A549 (cell line): ENCODE measurements around the gene AHCY. TPM values are rescaled to one million over a fixed set of nuclear protein-coding genes. Genes with fewer than 3 reads are reported as not detected.

Source experiments
- ATAC-seq, 2 experiments: fragments of 200-7000 bp in 1 of 2; fragments of >200 bp in 1 of 2; cut with Nextera tagmentation in 1 of 2; cut with Tn5 transposase in 1 of 2; 3 replicates each; pipeline versions ENCODE4 v1.8.0 to v1.9.1; 2018 to 2020; ENCODE audit warnings: mild to moderate bottlenecking in 1 of 2, moderate library complexity in 1 of 2
- CTCF ChIA-PET: fragments of 300-600 bp; sonication (Branson Sonifier 250); formaldehyde crosslinking; extraction: SDS; loops from one replicate; lab custom pipeline; 2021; ENCODE audit warnings: antibody characterized with exemption, inconsistent platforms; lab: Yijun Ruan, JAX
- POLR2A ChIA-PET: fragments of 350-600 bp; formaldehyde crosslinking; extraction: SDS; loops from one replicate; lab custom pipeline; 2021; ENCODE audit warnings: antibody characterized with exemption, inconsistent platforms; lab: Yijun Ruan, JAX
- DNase-seq, 2 experiments: peaks; one replicate each; pipeline versions ENCODE4 v3.0.0 to v3.0.0-alpha.2; 2011 to 2016; ENCODE audit warnings: low read depth in 1 of 2, low spot score in 1 of 2
- FAIRE-seq: peaks from 2 replicates; lab custom pipeline; 2011; peaks lifted over from hg19 to GRCh38; lab: Jason Lieb, UNC
- H3K27ac ChIP-seq, 2 experiments: fragments of >200 bp; sonication (Bioruptor Twin); formaldehyde crosslinking; 3 replicates each; pipeline ENCODE4 v1.5.1; 2016 to 2017
- H3K4me1 ChIP-seq: fragments of >200 bp; sonication (Bioruptor Twin); formaldehyde crosslinking; 3 replicates; pipeline ENCODE4 v1.6.1; 2016
- H3K4me2 ChIP-seq: fragments of >200 bp; sonication (Bioruptor Twin); formaldehyde crosslinking; 3 replicates; pipeline ENCODE4 v1.6.1; 2016
- H3K4me3 ChIP-seq: fragments of >200 bp; sonication (Bioruptor Twin); formaldehyde crosslinking; 3 replicates; pipeline ENCODE4 v1.5.1; 2016
- H3K9me3 ChIP-seq: fragments of >200 bp; sonication (Bioruptor Twin); formaldehyde crosslinking; 3 replicates; pipeline ENCODE4 v1.6.1; 2016
- CEBPB ChIP-seq, 2 experiments: fragments of >200 bp in 1 of 2; sonication (Bioruptor Twin) in 1 of 2; formaldehyde crosslinking in 1 of 2; IDR thresholded peaks; 2 replicates each; pipeline ENCODE4 v1.6.1; 2012 to 2016
- CHD2 ChIP-seq: fragments of 150-350 bp; IDR thresholded peaks from 2 replicates; pipeline ENCODE4 v1.6.1; 2014; ENCODE audit warnings: low read length; ENCODE audit not compliant: partially characterized antibody
- EHF ChIP-seq: fragments of 250-450 bp; sonication (Bioruptor Pico); IDR thresholded peaks from 2 replicates; pipeline ENCODE4 v1.5.0; 2020; ENCODE audit warnings: mild to moderate bottlenecking
- ELK1 ChIP-seq: fragments of 150-350 bp; IDR thresholded peaks from 2 replicates; pipeline ENCODE4 v1.6.1; 2014; ENCODE audit warnings: low read depth, mild to moderate bottlenecking, low read length
- FOXS1 ChIP-seq: fragments of 250-450 bp; sonication (Bioruptor Pico); IDR thresholded peaks from 2 replicates; pipeline ENCODE4 v1.5.0; 2020; ENCODE audit warnings: mild to moderate bottlenecking, moderate library complexity
- GATA3 ChIP-seq: IDR thresholded peaks from 2 replicates; pipeline ENCODE4 v1.6.1; 2012; ENCODE audit warnings: borderline replicate concordance
- HES2 ChIP-seq: fragments of >200 bp; sonication (Bioruptor Twin); formaldehyde crosslinking; IDR thresholded peaks from 2 replicates; pipeline ENCODE4 v1.6.1; 2016
- JUN ChIP-seq, 2 experiments: fragments of >200 bp; sonication (Bioruptor Twin); formaldehyde crosslinking; IDR thresholded peaks; 2 replicates in 1 of 2; 3 replicates in 1 of 2; pipeline ENCODE4 v1.6.1; 2016 to 2017
- MAFK ChIP-seq: fragments of 450-650 bp; IDR thresholded peaks from 2 replicates; pipeline ENCODE4 v1.6.1; 2014; ENCODE audit not compliant: partially characterized antibody
- NFE2L2 ChIP-seq: fragments of 150-350 bp; conservative IDR thresholded peaks from 2 replicates; pipeline ENCODE4 v1.6.1; 2014; ENCODE audit warnings: low read length
- POLR2A ChIP-seq: IDR thresholded peaks from 2 replicates; pipeline ENCODE4 v1.6.1; 2012; ENCODE audit warnings: mild to moderate bottlenecking, low read length
- RAD21 ChIP-seq, 2 experiments: fragments of >200 bp in 1 of 2; sonication (Bioruptor Twin) in 1 of 2; formaldehyde crosslinking in 1 of 2; IDR thresholded peaks in 1 of 2; conservative IDR thresholded peaks in 1 of 2; 2 replicates in 1 of 2; 3 replicates in 1 of 2; pipeline ENCODE4 v1.6.1; 2012 to 2018; ENCODE audit warnings: inconsistent platforms in 1 of 2
- RCOR1 ChIP-seq: fragments of 150-350 bp; IDR thresholded peaks from 2 replicates; pipeline ENCODE4 v1.6.1; 2014; ENCODE audit warnings: antibody characterized with exemption, low read length, low read depth
- SMC3 ChIP-seq: fragments of >200 bp; sonication (Bioruptor Twin); formaldehyde crosslinking; IDR thresholded peaks from 3 replicates; pipeline ENCODE4 v1.6.1; 2018; ENCODE audit warnings: inconsistent platforms
- SREBF2 ChIP-seq: fragments of 450-650 bp; IDR thresholded peaks from 2 replicates; pipeline ENCODE4 v1.6.1; 2014; ENCODE audit warnings: mild to moderate bottlenecking, moderate library complexity
- TFCP2L1 ChIP-seq: fragments of 250-450 bp; sonication (Bioruptor Pico); IDR thresholded peaks from 2 replicates; pipeline ENCODE4 v1.5.0; 2021; ENCODE audit warnings: mild to moderate bottlenecking
- TP53 ChIP-seq: fragments of 250-450 bp; sonication (Bioruptor Pico); IDR thresholded peaks from 2 replicates; pipeline ENCODE4 v1.5.0; 2021; ENCODE audit warnings: mild to moderate bottlenecking, moderate library complexity
- ZFP36 ChIP-seq: fragments of 450-650 bp; IDR thresholded peaks from 2 replicates; pipeline ENCODE4 v1.6.1; 2014; ENCODE audit warnings: borderline replicate concordance; ENCODE audit not compliant: partially characterized antibody
- ZSCAN20 ChIP-seq: fragments of 250-450 bp; sonication (Bioruptor Pico); IDR thresholded peaks from 2 replicates; pipeline ENCODE4 v1.8.0; 2022; ENCODE audit warnings: mild to moderate bottlenecking, moderate library complexity
- WGBS: methylation state at CpG from one replicate; pipeline ENCODE4 v1.1.6; 2017; ENCODE audit errors: missing lambda C conversion rate; 5-methylcytosine and 5-hydroxymethylcytosine counted together
- polyA plus RNA-seq, 4 experiments: library from polyadenylated mRNA; depleted of rRNA in 3 of 4; stranded (reverse); fragments of >200 nt; fragmentation: RNase III in 1 of 4; extraction: RNeasy Plus Mini Kit Qiagen cat#74134 plus additional on column Dnase treatment in 1 of 4; gene quantifications; 2 replicates in 3 of 4; 3 replicates in 1 of 4; pipeline ENCODE4 v1.2.3, GENCODE V29; 2011 to 2017
- TF ChIP-seq, protein P1 (sequence below): fragments of >200 bp; sonication (Bioruptor Twin); formaldehyde crosslinking; IDR thresholded peaks from 3 replicates; pipeline ENCODE4 v1.6.1; 2016
- TF ChIP-seq, protein P2 (sequence below): fragments of >200 bp; sonication (Bioruptor Twin); formaldehyde crosslinking; IDR thresholded peaks from 3 replicates; pipeline ENCODE4 v1.5.1; 2016

AHCY gene
- polyA plus RNA-seq, 2 of the 4 experiments (the other 2 are of a cell fraction) = 274 to 290 TPM

- 88% methylated on average over 15 of the region's 15 CpGs for WGBS
- DNase-seq = no peak
- H3K27ac ChIP-seq = no peak overlapping the region
- no peaks in the 10 kb centered on the region for H3K9me3 ChIP-seq
- TF ChIP-seq ZSCAN20 (no peak), GATA3 (no peak), EHF (no peak), CHD2 (no peak), FOXS1 (CRISPR knock-in tag) (no peak), NFE2L2 (no peak), RCOR1 (no peak), TP53 (no peak), POLR2A (no peak)
- TF ChIP-seq, protein P1, sequence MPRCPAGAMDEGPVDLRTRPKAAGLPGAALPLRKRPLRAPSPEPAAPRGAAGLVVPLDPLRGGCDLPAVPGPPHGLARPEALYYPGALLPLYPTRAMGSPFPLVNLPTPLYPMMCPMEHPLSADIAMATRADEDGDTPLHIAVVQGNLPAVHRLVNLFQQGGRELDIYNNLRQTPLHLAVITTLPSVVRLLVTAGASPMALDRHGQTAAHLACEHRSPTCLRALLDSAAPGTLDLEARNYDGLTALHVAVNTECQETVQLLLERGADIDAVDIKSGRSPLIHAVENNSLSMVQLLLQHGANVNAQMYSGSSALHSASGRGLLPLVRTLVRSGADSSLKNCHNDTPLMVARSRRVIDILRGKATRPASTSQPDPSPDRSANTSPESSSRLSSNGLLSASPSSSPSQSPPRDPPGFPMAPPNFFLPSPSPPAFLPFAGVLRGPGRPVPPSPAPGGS = no peak
- TF ChIP-seq, protein P2, sequence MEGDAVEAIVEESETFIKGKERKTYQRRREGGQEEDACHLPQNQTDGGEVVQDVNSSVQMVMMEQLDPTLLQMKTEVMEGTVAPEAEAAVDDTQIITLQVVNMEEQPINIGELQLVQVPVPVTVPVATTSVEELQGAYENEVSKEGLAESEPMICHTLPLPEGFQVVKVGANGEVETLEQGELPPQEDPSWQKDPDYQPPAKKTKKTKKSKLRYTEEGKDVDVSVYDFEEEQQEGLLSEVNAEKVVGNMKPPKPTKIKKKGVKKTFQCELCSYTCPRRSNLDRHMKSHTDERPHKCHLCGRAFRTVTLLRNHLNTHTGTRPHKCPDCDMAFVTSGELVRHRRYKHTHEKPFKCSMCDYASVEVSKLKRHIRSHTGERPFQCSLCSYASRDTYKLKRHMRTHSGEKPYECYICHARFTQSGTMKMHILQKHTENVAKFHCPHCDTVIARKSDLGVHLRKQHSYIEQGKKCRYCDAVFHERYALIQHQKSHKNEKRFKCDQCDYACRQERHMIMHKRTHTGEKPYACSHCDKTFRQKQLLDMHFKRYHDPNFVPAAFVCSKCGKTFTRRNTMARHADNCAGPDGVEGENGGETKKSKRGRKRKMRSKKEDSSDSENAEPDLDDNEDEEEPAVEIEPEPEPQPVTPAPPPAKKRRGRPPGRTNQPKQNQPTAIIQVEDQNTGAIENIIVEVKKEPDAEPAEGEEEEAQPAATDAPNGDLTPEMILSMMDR = no peak
- TF ChIP-seq, all 56 proteins: peak for 0
- Histone ChIP-seq H3K4me3 (no peak overlapping the region), H3K4me2 (no peak overlapping the region), H3K4me1 (peaks cover 19% of the 10 kb centered on the region; the same call in 2 of the 3 replicates)
- FAIRE-seq (no peak), ATAC-seq (no peak)
- POLR2A ChIA-PET = no interaction called here
- CTCF ChIA-PET = interaction anchor here (0.6 to 7.8 kb wide), 6 partner anchors 9 to 148 kb away, joined by 3 to 66 read pairs (median 4); no protein-coding TSS in a partner anchor
These were observed 35.0 kb upstream of the AHCY start for GRCh38 chr20:34337982-34338726.

- TF ChIP-seq CEBPB (IDR thresholded peaks at IDR 0.05) = no peak
- no peak for TF ChIP-seq RAD21 (conservative IDR thresholded peaks at IDR 0.05 in 1 of 2, IDR thresholded peaks at IDR 0.05 in 1 of 2)
- no peak for TF ChIP-seq HES2
- no peak for TF ChIP-seq JUN (IDR thresholded peaks at IDR 0.05)
- DNase-seq = no peak
- no peaks in the 10 kb centered on the region for H3K9me3 ChIP-seq
- peaks cover 19% of the 10 kb centered on the region; the same call in 2 of the 3 replicates for H3K4me1 ChIP-seq
- ChIA-PET CTCF (interaction anchor here (0.6 to 7.8 kb wide), 4 partner anchors 8 to 147 kb away, joined by 3 to 66 read pairs (median 5); no protein-coding TSS in a partner anchor), POLR2A (no interaction called here)
- 62% methylated on average over 1 of the region's 1 CpG for WGBS
- H3K4me3 ChIP-seq = no peak overlapping the region
- no peak for FAIRE-seq
- H3K4me2 ChIP-seq = no peak overlapping the region
- no peak overlapping the region for H3K27ac ChIP-seq
- no peak for ATAC-seq
These were observed 34.4 kb upstream of the AHCY start for GRCh38 chr20:34337544-34337943.

- Histone ChIP-seq H3K4me1 (peaks cover 19% of the 10 kb centered on the region; the same call in 2 of the 3 replicates), H3K4me3 (no peak overlapping the region)
- peak in 1 of 2 experiments; percentile 43; a peak in 1 of 6 replicates for ATAC-seq
- no peak for DNase-seq
- POLR2A ChIA-PET = interaction anchor here (0.6 to 1.0 kb wide), 2 partner anchors 27 to 28 kb away, joined by 3 read pairs; partner anchors contain the start of gene ITCH
- TF ChIP-seq ZSCAN20 (no peak), EHF (no peak), ELK1 (no peak), SMC3 (no peak), RAD21 (conservative IDR thresholded peaks at IDR 0.05 in 1 of 2, IDR thresholded peaks at IDR 0.05 in 1 of 2) (no peak), SREBF2 (no peak), NFE2L2 (no peak), ZFP36 (no peak), TP53 (no peak), TFCP2L1 (CRISPR knock-in tag) (no peak), MAFK (no peak), FOXS1 (CRISPR knock-in tag) (no peak)
- TF ChIP-seq, protein P1 = no peak
- TF ChIP-seq, all 56 proteins: peak for 0
- H3K27ac ChIP-seq = peak overlapping the region in 1 of 2 experiments; percentile 57; a peak in 3 of 6 replicates
- no peaks in the 10 kb centered on the region for H3K9me3 ChIP-seq
- 75% methylated on average over 5 of the region's 5 CpGs for WGBS
- peak overlapping the region; percentile 2; the same call in 1 of the 3 replicates for H3K4me2 ChIP-seq
- CTCF ChIA-PET = interaction anchor here (0.7 to 7.8 kb wide), 6 partner anchors 11 to 434 kb away, joined by 3 to 66 read pairs (median 3); no protein-coding TSS in a partner anchor
- no peak for FAIRE-seq
These were observed 31.7 kb upstream of the AHCY start for GRCh38 chr20:34334654-34335407.
